Natural killer cell (primary cell): ENCODE data around the gene IL1RAP. TPM values are rescaled to one million over a fixed set of nuclear protein-coding genes. Genes with fewer than 3 reads are reported as not detected.
"Not testable (repeated sequence)": the region's sequence is repeated elsewhere in the genome, so short reads cannot be mapped to it uniquely, and the experiment has no call there.

Experiments
- ATAC-seq, 3 donors: fragments of 150-1000 bp in 2 of 3; fragments of 200-7000 bp in 1 of 3; cut with Tn5 transposase; 1 replicate in 1 of 3; 2 replicates in 2 of 3; pipeline ENCODE4 v1.10.0; 2021; ENCODE audit warnings: mild to moderate bottlenecking in 2 of 3, moderate library complexity in 2 of 3
- DNase-seq, 2 donors: peaks; one replicate each; pipeline versions ENCODE4 v3.0.0 to v3.0.0-alpha.2; 2013 to 2021; ENCODE audit warnings: mixed read lengths in 1 of 2
- H3K27ac ChIP-seq: one replicate; pipeline ENCODE4 v1.5.1; 2013; ENCODE audit warnings: mild to moderate bottlenecking, low read length
- H3K27me3 ChIP-seq: one replicate; pipeline ENCODE4 v1.6.1; 2013; ENCODE audit warnings: low read length; ENCODE audit not compliant: control insufficient read depth, insufficient read depth
- H3K36me3 ChIP-seq: one replicate; pipeline ENCODE4 v1.6.1; 2013; ENCODE audit warnings: low read length; ENCODE audit not compliant: control insufficient read depth, insufficient read depth
- H3K4me1 ChIP-seq: one replicate; pipeline ENCODE4 v1.6.1; 2013; ENCODE audit warnings: low read length; ENCODE audit not compliant: control insufficient read depth, insufficient read depth
- H3K4me3 ChIP-seq: one replicate; pipeline ENCODE4 v1.5.1; 2013; ENCODE audit warnings: low read length
- H3K9me3 ChIP-seq: one replicate; pipeline ENCODE4 v1.6.1; 2013; ENCODE audit warnings: low read length; ENCODE audit not compliant: control insufficient read depth, insufficient read depth
- H3K27ac Mint-ChIP-seq, 2 donors: one replicate each; pipeline ENCODE4 v1.8.0; 2022; ENCODE audit warnings: mild to moderate bottlenecking in 2 of 2, mixed read lengths in 2 of 2, moderate library complexity in 1 of 2
- H3K27me3 Mint-ChIP-seq, 2 donors: one replicate each; pipeline ENCODE4 v1.8.0; 2022; ENCODE audit warnings: low read depth in 2 of 2, mixed read lengths in 2 of 2
- H3K36me3 Mint-ChIP-seq: one replicate; pipeline ENCODE4 v1.8.0; 2022; ENCODE audit warnings: mixed read lengths
- H3K4me1 Mint-ChIP-seq, 2 donors: one replicate each; pipeline ENCODE4 v1.8.0; 2022; ENCODE audit warnings: mixed read lengths in 2 of 2
- H3K4me3 Mint-ChIP-seq: one replicate; pipeline ENCODE4 v1.8.0; 2022; ENCODE audit warnings: mild to moderate bottlenecking, moderate library complexity, mixed read lengths
- H3K9me3 Mint-ChIP-seq, 2 donors: one replicate each; pipeline ENCODE4 v1.8.0; 2022; ENCODE audit warnings: mixed read lengths in 2 of 2
- WGBS: methylation state at CpG from one replicate; pipeline ENCODE4 v1.1.7; 2013; ENCODE audit warnings: missing lambda C conversion rate; ENCODE audit not compliant: insufficient coverage; 5-methylcytosine and 5-hydroxymethylcytosine counted together
- intact Hi-C: fragments of 100-400 bp; cut with micrococcal nuclease; formaldehyde crosslinking; loops from one replicate; pipeline ENCODE4 v1.14.2; 2022
- total RNA-seq, 4 donors: library from RNA; stranded (reverse); fragments of 120-200 nt in 1 of 4; gene quantifications; one replicate each; pipeline versions ENCODE4 v1.2.3 to v1.2.4, GENCODE V29; 2013 to 2022
- TF ChIP-seq, protein P1 (sequence below): fragments of 200-600 bp; IDR thresholded peaks from one replicate; pipeline ENCODE4 v1.8.0; 2022; ENCODE audit warnings: antibody characterized with exemption

IL1RAP gene
- total RNA-seq, 3 donors from 2014 or later (not counting 1 experiment from before 2014, with no cell fraction given), result 11.4 to 19.8 (median 15.1) TPM

DNA sequence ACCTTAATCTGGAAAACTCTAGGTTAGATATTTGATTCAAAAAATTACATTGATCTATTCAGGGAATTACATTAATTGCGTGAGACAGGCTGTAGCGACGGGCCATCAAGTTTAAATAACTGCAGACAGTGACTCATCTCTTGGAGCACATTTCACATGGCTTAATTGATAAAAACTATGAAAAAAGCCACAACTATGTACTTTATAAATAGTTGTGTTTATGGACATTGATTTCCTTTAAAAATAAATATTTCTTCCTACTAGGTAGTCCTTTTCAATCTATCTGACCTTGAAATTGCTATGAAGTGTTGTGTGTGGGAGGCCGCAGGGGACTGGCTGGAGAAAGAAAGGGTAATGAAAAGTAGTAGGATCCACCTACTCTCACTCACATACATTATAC lies 157.8 kb downstream of the IL1RAP start:
- no peaks in the 10 kb centered on the region for H3K27me3 ChIP-seq
- H3K36me3 ChIP-seq, result no peaks in the 10 kb centered on the region
- Mint-ChIP-seq H3K4me3 (no peak overlapping the region), H3K4me1 (no peaks in the 10 kb centered on the region), H3K27ac (no peak overlapping the region), H3K9me3 (peaks cover 3 to 7% of the 10 kb centered on the region in 2 donors), H3K36me3 (no peaks in the 10 kb centered on the region), H3K27me3 (no peaks in the 10 kb centered on the region)
- no peak overlapping the region for H3K4me3 ChIP-seq
- 93% methylated on average over 3 of the region's 4 CpGs for WGBS
- no peaks in the 10 kb centered on the region for H3K4me1 ChIP-seq
- ATAC-seq (no peak), DNase-seq (no peak)
- no peak overlapping the region for H3K27ac ChIP-seq
- TF ChIP-seq, protein P1, sequence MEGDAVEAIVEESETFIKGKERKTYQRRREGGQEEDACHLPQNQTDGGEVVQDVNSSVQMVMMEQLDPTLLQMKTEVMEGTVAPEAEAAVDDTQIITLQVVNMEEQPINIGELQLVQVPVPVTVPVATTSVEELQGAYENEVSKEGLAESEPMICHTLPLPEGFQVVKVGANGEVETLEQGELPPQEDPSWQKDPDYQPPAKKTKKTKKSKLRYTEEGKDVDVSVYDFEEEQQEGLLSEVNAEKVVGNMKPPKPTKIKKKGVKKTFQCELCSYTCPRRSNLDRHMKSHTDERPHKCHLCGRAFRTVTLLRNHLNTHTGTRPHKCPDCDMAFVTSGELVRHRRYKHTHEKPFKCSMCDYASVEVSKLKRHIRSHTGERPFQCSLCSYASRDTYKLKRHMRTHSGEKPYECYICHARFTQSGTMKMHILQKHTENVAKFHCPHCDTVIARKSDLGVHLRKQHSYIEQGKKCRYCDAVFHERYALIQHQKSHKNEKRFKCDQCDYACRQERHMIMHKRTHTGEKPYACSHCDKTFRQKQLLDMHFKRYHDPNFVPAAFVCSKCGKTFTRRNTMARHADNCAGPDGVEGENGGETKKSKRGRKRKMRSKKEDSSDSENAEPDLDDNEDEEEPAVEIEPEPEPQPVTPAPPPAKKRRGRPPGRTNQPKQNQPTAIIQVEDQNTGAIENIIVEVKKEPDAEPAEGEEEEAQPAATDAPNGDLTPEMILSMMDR, result no peak
- intact Hi-C loops, result no loop called here
- no peaks in the 10 kb centered on the region for H3K9me3 ChIP-seq

DNA sequence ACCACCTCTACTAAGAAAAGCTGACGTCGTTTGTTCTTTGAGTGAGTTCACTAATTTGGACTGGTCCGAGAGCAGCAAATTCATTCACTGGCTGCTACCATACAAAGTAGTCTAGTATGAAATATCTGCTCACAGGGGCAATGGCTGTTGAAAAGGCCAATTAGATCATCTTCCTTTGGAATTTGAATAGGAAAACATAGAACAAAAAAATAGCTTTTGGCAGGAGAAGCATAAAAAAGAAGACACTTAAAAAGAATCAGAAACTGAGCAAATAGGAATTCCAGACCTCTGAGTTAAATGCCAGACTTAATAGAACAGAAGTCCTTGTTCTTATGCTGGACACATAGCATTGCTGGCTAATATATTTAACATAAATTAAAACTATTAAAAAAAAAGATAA lies 159.3 kb downstream of the IL1RAP start:
- TF ChIP-seq, protein P1, result no peak
- H3K9me3 Mint-ChIP-seq, result peaks cover 2 to 5% of the 10 kb centered on the region in 2 donors
- Histone ChIP-seq H3K36me3 (no peaks in the 10 kb centered on the region), H3K9me3 (no peaks in the 10 kb centered on the region), H3K27me3 (no peaks in the 10 kb centered on the region), H3K4me3 (no peak overlapping the region), H3K27ac (no peak overlapping the region), H3K4me1 (no peaks in the 10 kb centered on the region)
- H3K36me3 Mint-ChIP-seq, result no peaks in the 10 kb centered on the region
- no peaks in the 10 kb centered on the region for H3K27me3 Mint-ChIP-seq
- H3K4me3 Mint-ChIP-seq, result no peak overlapping the region
- no peak for DNase-seq
- WGBS, result 92% methylated on average over 3 of the region's 3 CpGs
- no peaks in the 10 kb centered on the region for H3K4me1 Mint-ChIP-seq
- no peak for ATAC-seq
- no peak overlapping the region for H3K27ac Mint-ChIP-seq
- intact Hi-C loops, result no loop called here

DNA sequence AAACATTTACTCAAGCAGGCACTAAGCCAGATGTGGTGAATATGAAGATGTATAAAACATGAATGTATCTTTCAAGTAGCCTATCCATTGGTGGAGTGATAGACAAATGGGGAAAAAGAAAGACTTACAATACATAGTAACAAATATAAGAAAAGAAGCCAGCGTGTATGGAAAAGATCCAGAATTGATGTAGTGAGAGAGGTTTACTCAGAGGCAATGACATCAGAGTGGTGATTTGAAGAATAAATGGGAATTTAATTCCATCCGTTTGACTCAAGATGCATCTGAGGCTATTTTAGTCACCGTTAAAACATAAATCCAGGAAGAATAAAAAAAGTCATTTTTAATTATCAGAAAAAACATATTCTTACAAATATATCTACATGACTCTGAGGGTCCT lies 162.6 kb downstream of the IL1RAP start:
- no peak overlapping the region for H3K4me3 Mint-ChIP-seq
- intact Hi-C loops, result no loop called here
- H3K9me3 ChIP-seq, result no peaks in the 10 kb centered on the region
- H3K4me1 Mint-ChIP-seq, result no peaks in the 10 kb centered on the region
- H3K4me3 ChIP-seq, result no peak overlapping the region
- H3K27ac ChIP-seq, result no peak overlapping the region
- no peaks in the 10 kb centered on the region for H3K27me3 Mint-ChIP-seq
- no peaks in the 10 kb centered on the region for H3K36me3 ChIP-seq
- DNase-seq, result no peak
- peaks cover 5 to 9% of the 10 kb centered on the region in 2 donors for H3K9me3 Mint-ChIP-seq
- no peaks in the 10 kb centered on the region for H3K4me1 ChIP-seq
- no peak for ATAC-seq
- H3K27me3 ChIP-seq, result no peaks in the 10 kb centered on the region
- no peaks in the 10 kb centered on the region for H3K36me3 Mint-ChIP-seq
- WGBS, result 92% methylated on average over 2 of the region's 3 CpGs
- H3K27ac Mint-ChIP-seq, result no peak overlapping the region
- TF ChIP-seq, protein P1, result no peak

DNA sequence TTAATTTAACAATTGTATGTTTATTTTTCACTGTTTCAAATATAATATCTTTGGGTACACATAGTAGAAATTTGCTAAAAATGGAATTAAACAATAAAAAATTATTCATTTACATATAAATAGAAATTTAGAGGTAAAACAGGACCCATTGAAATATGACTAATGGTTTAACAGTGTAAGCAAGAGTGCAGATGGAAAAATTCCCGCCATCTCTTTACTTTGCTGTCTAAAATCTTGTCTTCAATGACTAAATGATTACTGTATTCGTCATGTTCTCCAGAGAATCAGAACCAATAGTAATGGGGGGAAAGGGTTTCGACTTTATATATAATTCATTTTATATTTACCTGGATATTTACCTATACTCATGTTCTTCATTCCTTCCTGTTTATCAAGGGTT lies 163.1 kb downstream of the IL1RAP start:
- no peak overlapping the region for H3K4me3 ChIP-seq
- H3K27ac ChIP-seq, result no peak overlapping the region
- Mint-ChIP-seq H3K36me3 (no peaks in the 10 kb centered on the region), H3K9me3 (peaks cover 7 to 9% of the 10 kb centered on the region in 2 donors), H3K4me1 (no peaks in the 10 kb centered on the region), H3K27me3 (no peaks in the 10 kb centered on the region), H3K4me3 (no peak overlapping the region), H3K27ac (no peak overlapping the region)
- intact Hi-C loops, result no loop called here
- no peak for ATAC-seq
- no peaks in the 10 kb centered on the region for H3K27me3 ChIP-seq
- DNase-seq, result no peak
- TF ChIP-seq, protein P1, result no peak
- H3K4me1 ChIP-seq, result no peaks in the 10 kb centered on the region
- no peaks in the 10 kb centered on the region for H3K9me3 ChIP-seq
- H3K36me3 ChIP-seq, result no peaks in the 10 kb centered on the region
- WGBS, result 100% methylated on average over 1 of the region's 3 CpGs

DNA sequence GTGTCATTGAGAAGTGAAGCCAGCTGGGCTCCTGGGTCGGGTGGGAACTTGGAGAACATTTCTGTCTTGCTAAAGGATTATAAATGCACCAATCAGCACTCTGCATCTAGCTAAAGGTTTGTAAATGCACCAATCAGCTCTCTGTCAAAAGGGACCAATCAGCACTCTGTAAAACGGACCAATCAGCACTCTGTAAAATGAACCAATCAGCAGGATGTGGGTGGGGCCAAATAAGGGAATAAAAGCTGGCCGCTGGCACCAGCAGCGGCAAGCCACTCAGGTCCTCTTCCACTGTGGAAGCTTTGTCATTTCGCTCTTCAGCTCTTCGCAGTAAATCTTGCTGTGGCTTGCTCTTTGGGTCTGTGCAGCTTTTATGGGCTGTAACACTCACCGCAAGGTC lies 164.0 kb downstream of the IL1RAP start:
- H3K27me3 Mint-ChIP-seq, H3K27me3 ChIP-seq, intact Hi-C loops, H3K36me3 ChIP-seq, H3K4me1 ChIP-seq, H3K4me3 Mint-ChIP-seq, H3K9me3 Mint-ChIP-seq, H3K27ac ChIP-seq, DNase-seq, H3K4me3 ChIP-seq, ATAC-seq, H3K36me3 Mint-ChIP-seq, H3K27ac Mint-ChIP-seq, H3K4me1 Mint-ChIP-seq, H3K9me3 ChIP-seq: not testable (repeated sequence)
- 90% methylated on average over 7 of the region's 7 CpGs for WGBS
